GM19023 (cell line): Measurements from ENCODE around the gene KRT10.
"Not testable (repeated sequence)": the region's sequence is repeated elsewhere in the genome, so short reads cannot be mapped to it uniquely, and the experiment has no call there.

Source experiments
- ATAC-seq: cut with Tn5 transposase; IDR thresholded peaks from one replicate; pipeline ENCODE4 v1.9.1; 2021; ENCODE audit warnings: mild to moderate bottlenecking, moderate library complexity; ENCODE audit not compliant: unreplicated experiment

KRT10 gene

GRCh38 chr17:40822132-40822812 lies at the start of gene KRT10:
Gene KRT10, minus strand, starts transcription at chr17:40822614. Its CDS starts 29 bp downstream, at chr17:40822585.
- ATAC-seq: no peak

DNA sequence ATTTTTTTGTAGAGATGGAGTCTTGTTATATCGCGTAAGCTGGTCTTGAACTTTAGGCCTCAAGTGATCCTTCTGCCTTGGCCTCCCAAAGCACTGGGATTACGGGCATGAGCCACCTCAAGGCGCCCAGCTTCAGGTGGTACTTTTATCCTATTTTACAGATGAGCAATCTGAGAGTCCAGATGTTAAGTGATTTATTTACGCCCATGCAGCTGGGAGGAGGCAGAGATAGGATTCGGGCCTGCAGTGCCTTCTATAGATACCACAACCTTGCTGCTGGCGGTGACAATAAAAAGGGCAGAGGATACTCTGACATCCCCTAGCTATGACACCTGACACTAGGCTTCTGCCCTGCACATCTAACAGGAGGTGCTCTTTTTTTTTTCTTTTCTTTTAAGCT lies 48.9 kb upstream of the KRT10 start:
- no peak for ATAC-seq

GRCh38 chr17:40870136-40870535 lies 47.7 kb upstream of the KRT10 start:
- no peak for ATAC-seq

- ATAC-seq: no peak
Measured at GRCh38 chr17:40866838-40867237, 44.4 kb upstream of the KRT10 start, which contains the start of gene KRT12. Gene KRT12, minus strand, starts transcription at chr17:40867223. Its CDS starts 37 bp downstream, at chr17:40867186.

DNA sequence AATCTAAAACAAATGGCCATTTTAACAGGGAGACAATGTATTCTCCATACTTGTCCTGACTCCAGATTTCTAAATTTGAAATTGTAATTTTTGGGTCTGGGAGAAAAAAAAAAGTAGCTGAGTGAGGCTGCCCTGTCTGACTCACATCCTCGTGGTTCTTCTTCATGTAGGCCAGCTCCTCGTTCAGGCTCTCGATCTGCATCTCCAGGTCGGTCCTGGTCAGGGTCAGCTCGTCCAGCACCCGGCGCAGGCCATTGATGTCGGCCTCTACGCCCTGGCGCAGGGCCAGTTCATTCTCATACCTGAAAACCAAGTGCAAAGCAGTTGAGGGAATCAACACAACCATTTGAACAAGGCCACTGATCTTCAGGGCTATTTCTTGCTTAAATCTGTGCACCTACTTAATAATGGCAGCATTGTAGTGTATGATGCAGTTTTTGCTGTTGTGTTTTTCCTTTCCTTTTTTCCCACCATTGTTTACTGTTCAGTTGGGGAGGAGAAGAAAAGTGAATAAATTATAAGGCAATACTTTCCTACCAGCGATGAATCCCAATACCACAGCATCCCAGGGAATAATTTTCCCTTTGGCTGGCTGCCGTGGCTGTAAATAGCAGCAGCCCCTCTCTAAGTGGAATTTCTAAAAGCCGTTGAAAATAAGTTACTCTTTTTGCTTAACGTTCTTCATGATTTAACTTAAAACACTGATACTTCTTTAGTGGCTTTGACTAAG lies 42.4 kb upstream of the KRT10 start:
- ATAC-seq: no peak

GRCh38 chr17:40862985-40863733 lies 40.7 kb upstream of the KRT10 start:
- ATAC-seq: no peak

DNA sequence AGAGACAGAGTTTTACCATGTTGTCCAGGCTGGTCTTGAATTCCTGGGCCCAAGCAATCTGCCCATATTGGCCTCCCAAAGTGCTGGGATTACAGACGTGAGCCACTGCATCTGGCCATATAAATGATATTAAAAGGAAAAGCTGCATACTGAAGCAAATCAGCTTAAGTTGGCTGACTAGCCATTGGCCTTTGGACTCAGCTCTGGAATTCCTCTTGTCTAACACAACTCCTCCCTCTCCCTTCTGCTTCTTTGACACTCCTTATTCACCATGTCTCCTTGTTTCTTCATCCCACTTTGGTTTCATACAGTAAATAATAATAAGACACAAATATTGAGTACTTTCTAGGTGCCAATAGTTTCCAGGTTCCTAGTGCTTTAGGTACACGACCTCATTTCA lies 37.1 kb upstream of the KRT10 start:
- ATAC-seq: no peak

DNA sequence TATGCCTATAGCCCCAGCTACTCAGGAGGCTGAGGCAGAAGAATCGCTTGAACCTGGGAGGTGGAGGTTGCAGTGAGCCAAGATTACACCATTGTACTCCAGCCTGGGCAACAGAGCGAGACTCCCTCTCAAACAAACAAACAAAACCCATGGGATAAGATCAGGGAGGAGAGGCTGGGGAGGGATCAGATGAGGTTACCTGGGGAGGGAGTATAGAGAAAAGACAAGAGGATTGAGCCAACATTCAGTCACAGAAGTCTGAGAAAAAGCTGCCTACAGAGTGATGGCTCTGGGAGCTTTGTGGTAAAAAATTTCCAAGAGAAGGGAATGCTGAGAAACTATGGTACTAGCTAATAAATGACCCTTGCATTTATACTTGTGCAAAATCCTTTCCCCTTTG lies 36.3 kb upstream of the KRT10 start:
- not testable (repeated sequence) for ATAC-seq

GRCh38 chr17:40857535-40857934 lies 35.1 kb upstream of the KRT10 start:
- ATAC-seq: no peak

GRCh38 chr17:40854175-40854814 lies 31.9 kb upstream of the KRT10 start:
- no peak for ATAC-seq

- ATAC-seq: no peak
Measured at GRCh38 chr17:40852364-40852763, 29.9 kb upstream of the KRT10 start.

DNA sequence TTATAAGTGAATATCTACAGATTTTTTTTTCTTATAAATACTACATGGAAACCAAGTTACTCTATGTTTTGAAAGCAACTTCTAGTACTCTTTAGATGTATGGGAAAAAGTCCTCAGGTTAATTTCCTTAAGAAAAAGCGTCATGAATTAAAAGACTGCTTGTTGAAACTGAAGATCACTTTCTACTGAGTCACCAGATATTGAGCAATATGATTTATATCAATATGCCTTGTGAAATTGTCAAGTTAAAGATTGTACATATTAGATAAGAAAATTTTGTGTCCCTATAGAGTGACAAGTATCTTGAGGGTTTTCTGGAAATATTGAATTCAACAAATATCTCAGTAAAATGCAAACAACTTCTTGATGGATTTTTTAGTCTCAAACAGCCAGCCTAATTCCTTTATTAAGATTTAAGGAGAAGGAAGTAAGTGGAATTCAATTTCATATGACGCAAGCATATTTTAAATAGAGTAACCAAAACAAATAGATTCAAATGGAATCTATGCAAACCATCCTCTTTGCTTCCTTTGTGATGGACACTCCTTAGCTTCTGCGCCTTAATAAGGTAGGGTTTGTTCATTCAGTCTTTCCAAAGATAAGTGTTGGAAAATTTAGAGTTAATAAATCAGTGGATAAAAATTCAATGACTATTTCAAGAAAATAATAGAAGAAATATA lies 28.0 kb upstream of the KRT10 start:
- no peak for ATAC-seq

- ATAC-seq: no peak
Measured at GRCh38 chr17:40849723-40850122, 27.3 kb upstream of the KRT10 start.

DNA sequence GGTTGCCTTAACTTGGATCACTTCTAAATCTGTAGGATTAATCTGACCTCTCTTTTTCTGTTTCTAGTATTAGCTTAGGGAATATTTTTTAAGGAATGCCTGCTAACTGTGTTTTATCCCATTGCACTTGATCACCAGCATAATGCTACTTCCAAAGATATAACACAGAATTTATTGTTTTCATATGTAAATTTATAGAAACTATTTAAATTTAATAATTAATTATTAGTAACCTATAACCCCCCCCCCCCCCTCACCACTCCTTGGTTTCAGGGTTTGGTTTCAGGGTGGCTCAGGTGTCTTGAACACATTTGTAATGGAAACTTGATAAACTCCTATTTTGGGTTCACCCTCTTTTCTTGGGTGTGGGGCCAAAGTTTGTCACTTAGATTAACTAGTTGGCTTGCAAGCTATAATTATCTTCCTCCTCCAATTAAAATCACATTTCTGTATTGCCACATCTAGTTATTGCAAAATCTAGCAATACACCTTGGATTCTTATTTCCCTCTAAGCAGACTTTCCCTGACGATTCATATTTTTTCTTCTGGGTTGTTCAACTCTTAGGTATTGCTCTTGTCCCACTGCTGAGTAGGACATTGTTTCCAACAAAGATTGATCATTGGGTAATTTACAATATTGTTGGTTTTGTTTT lies 26.3 kb upstream of the KRT10 start:
- ATAC-seq: no peak

GRCh38 chr17:40846515-40847144 lies 24.2 kb upstream of the KRT10 start:
- no peak for ATAC-seq

DNA sequence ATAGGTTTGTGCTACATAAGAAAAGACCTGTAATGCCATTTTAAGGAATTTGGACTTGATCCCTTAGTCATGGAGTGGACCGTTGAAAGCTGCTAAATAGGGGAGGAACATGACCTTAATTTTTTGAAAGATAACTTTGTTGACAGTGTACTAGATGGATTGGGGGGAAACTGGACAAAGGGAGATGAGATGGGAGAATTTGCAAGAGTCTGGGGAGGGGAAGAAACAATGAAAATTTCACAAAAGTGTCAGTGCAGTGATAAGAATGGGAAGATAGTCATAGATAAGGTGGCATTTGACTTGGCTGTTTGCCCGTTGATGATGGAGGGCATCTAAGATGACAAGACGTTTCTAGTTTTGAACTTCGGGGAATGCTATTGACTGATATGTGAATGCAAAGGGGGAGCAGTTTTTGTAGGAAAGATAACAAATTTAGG lies 22.3 kb upstream of the KRT10 start:
- ATAC-seq: no peak

DNA sequence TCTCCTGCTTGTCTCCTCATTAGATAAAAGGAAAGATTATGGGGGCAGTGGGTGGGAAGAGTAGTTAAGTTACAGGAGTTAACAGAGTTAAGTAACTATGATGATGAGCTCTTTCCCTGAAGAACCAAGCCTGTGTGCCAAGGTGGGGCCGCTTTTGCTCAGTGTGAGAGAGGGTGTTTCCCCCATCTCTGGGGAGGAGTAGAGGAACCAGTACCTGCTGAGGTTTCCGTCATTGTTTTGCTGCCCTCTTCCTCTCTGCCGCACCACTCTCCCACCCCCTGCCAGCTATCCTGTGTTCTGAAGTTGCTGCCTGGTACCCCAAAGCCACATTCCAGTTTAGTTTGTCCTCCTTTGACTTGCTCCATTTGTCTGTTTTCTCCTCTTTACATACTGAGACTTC lies 20.8 kb upstream of the KRT10 start:
- ATAC-seq: no peak

- no peak for ATAC-seq
Measured at GRCh38 chr17:40841246-40841645, 18.8 kb upstream of the KRT10 start.

DNA sequence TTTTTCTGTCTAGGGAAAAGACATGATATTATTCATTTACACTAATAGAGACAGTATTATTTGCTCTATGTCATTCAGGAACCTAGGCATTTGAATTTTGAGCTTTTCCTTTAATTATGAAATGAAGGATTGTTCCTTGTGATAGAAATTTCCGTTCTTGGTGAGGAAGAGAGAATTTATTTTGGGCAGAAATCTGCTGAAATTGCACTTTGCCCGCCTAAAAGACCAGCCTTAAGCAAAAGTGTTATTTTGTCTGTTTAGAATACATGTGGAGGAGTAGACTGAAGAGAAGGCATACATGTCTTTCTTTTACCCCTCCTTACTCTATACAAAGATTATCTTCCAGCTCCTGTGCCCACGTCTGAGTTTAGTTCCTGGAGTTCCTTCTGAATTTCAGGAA lies 16.8 kb upstream of the KRT10 start:
- no peak for ATAC-seq

DNA sequence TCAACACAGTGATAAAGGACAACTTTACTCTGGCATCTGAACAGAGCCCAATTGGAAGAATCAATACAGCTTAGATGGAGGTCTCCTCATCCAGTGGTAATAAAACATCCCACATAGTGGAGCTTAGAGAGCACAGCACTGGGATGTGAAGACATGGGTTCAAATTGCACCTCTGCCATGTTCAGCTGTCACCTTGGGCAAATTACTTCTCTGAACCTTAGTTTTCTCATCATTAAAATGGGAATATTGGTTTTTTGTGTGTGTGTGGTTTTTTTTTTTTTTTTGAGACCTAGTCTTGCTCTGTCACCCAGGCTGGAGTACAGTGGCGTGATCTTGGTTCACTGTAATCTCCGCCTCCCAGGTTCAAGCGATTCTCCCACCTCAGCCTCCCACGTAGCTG lies 13.6 kb upstream of the KRT10 start:
- no peak for ATAC-seq
